HAP-1 (cell line): ENCODE data around the gene CLCN3.
"Not testable (repeated sequence)": the region's sequence is repeated elsewhere in the genome, so short reads cannot be mapped to it uniquely, and the experiment has no call there.

ENCODE experiments used
- DNase-seq, 2 experiments: peaks; one replicate each; pipeline ENCODE4 v3.0.0-alpha.2; 2016 to 2020; ENCODE audit warnings: low spot score in 2 of 2
- H3K27me3 ChIP-seq: fragments of 250-450 bp; sonication (Bioruptor Pico); 2 replicates; pipeline ENCODE4 v1.5.1; 2020; ENCODE audit warnings: low read depth, mild to moderate bottlenecking, moderate library complexity
- H3K36me3 ChIP-seq: fragments of 250-450 bp; sonication (Bioruptor Pico); replicated peaks from 2 replicates; pipeline ENCODE4 v1.5.1; 2020; ENCODE audit warnings: mild to moderate bottlenecking
- H3K4me1 ChIP-seq: fragments of 250-450 bp; sonication (Bioruptor Pico); 2 replicates; pipeline ENCODE4 v1.5.1; 2020; ENCODE audit warnings: mild to moderate bottlenecking
- H3K4me3 ChIP-seq: fragments of 250-450 bp; sonication (Bioruptor Pico); 2 replicates; pipeline ENCODE4 v1.5.1; 2020; ENCODE audit warnings: mild to moderate bottlenecking, moderate library complexity
- H3K9me3 ChIP-seq: fragments of 250-450 bp; sonication (Bioruptor Pico); 2 replicates; pipeline ENCODE4 v1.5.1; 2020; ENCODE audit warnings: mild to moderate bottlenecking, moderate library complexity
- in situ Hi-C: fragments of 300-500 bp; cut with MboI; formaldehyde crosslinking; loops from 3 replicates; pipeline ENCODE4 v1.14.3; 2020; ENCODE audit warnings: low sequenced_read_pairs, inconsistent platforms, mixed read lengths

CLCN3 gene

DNA sequence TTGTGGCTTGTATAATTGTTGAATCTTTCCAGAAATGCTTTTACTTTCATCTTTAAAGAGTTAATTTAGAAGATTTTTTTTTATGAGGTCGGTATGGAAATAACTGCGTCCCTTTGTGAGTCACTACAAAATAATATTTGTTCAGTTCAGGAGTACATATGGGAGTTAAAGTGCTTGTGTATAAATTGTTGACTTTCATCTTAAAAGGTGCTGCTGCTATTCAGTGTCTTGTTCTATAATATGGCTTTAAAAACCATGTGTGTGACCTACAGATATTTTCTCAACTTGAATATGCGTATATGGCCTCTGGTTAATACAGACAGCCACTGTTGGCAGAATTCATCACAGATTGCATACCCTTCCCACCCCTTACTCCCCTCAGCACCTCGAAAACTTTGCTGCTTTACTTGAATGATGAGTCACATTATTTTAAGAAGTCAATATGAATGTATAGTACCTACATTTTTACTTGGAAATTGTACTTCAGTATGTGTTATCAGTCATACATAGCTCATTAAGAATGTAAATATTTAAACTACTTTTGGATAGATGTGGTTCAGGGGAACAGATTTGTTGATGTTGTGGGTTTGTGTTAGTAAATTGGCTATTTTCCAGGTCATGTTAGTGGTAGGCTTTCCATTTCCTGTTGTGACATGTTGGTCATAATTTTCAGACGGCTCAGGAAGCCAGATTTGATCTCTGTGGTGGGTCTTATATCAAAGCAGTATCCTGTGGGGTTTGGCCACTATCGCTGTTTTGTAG lies 1.5 kb downstream of the CLCN3 start:
- Histone ChIP-seq H3K4me3 (peak overlapping the region; percentile 83), H3K27me3 (no peaks in the 10 kb centered on the region), H3K4me1 (peaks cover 10% of the 10 kb centered on the region; the same call in 1 of the 2 replicates), H3K9me3 (no peaks in the 10 kb centered on the region; the same call in 1 of the 2 replicates), H3K36me3 (0 out of 2 replicates have a peak, but pooled peaks cover 2% of the 10 kb centered on the region)
- DNase-seq: peak in 1 of 2 experiments; percentile 21
- in situ Hi-C loops: loop anchor here (25.0 kb wide), 1 partner anchor 415 kb away; the partner anchor contains the start of gene MFAP3L

DNA sequence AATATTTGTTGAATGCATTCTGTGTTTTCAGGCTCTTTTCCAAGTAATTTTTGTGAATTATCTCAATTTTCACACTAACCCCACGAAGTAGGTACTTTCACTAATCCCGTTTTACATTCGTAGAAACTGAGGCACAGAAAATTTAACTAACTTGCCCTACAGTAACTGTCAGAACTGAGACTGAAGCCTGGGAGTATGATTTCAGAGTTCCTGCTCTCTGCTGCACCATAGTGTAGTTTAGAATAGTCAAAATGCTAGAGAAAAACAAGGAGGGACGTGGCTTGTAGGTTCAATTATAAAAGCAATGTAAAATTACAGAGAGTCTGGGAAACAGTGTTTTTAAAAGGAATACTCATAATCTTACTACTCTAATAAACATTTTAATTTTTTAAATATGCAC lies 2.2 kb downstream of the CLCN3 start:
- Histone ChIP-seq H3K9me3 (no peaks in the 10 kb centered on the region; the same call in 1 of the 2 replicates), H3K27me3 (no peaks in the 10 kb centered on the region), H3K4me3 (peak overlapping the region; percentile 83), H3K36me3 (0 out of 2 replicates have a peak, but pooled peaks cover 2% of the 10 kb centered on the region), H3K4me1 (peaks cover 10% of the 10 kb centered on the region; the same call in 1 of the 2 replicates)
- no peak for DNase-seq
- in situ Hi-C loops: loop anchor here (25.0 kb wide), 1 partner anchor 415 kb away; the partner anchor contains the start of gene MFAP3L

DNA sequence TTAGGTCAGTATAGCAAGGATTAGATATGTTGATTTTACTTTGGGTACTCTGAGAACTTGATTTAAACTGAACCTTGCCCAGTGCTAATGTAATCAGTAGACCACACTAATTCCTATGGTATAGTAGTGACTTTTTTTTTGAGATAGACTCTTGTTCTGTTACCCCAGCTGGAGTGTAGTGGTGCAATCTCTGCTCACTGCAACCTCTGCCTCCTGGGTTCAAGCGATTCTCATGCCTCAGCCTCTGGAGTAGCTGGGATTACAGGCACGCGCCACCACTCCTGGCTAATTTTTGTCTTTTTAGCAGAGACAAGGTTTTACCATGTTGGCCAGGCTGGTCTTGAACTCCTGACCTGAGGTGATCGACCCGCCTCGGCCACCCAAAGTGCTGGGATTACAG lies 3.6 kb downstream of the CLCN3 start:
- peaks cover 10% of the 10 kb centered on the region; the same call in 1 of the 2 replicates for H3K4me1 ChIP-seq
- not testable (repeated sequence) for H3K4me3 ChIP-seq, H3K36me3 ChIP-seq, H3K27me3 ChIP-seq, H3K9me3 ChIP-seq, DNase-seq
- in situ Hi-C loops: loop anchor here (25.0 kb wide), 1 partner anchor 413 kb away; the partner anchor contains the start of gene MFAP3L

DNA sequence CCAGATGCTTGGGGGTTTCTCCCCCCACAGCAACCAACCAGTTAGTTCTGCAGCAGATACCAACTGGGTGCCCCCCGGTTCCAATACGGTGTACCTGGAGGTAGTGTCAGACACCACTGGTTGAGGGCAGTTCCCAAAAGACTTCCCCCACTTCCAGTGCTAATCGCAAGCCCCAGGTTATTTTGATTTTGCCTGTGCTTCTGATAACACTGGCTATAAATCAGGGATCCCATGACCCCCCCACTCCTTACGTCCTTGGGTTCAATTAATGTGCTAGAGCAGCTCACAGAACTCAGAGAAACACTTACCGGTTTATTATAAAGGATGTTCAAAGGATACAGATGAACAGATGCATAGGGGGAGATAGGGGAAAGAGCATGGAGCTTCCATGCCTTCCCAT lies 5.5 kb downstream of the CLCN3 start:
- Histone ChIP-seq H3K4me1 (peaks cover 10% of the 10 kb centered on the region; the same call in 1 of the 2 replicates), H3K27me3 (no peaks in the 10 kb centered on the region), H3K36me3 (no peaks in the 10 kb centered on the region), H3K4me3 (no peak overlapping the region), H3K9me3 (no peaks in the 10 kb centered on the region; the same call in 1 of the 2 replicates)
- in situ Hi-C loops: no loop called here
- DNase-seq: no peak

DNA sequence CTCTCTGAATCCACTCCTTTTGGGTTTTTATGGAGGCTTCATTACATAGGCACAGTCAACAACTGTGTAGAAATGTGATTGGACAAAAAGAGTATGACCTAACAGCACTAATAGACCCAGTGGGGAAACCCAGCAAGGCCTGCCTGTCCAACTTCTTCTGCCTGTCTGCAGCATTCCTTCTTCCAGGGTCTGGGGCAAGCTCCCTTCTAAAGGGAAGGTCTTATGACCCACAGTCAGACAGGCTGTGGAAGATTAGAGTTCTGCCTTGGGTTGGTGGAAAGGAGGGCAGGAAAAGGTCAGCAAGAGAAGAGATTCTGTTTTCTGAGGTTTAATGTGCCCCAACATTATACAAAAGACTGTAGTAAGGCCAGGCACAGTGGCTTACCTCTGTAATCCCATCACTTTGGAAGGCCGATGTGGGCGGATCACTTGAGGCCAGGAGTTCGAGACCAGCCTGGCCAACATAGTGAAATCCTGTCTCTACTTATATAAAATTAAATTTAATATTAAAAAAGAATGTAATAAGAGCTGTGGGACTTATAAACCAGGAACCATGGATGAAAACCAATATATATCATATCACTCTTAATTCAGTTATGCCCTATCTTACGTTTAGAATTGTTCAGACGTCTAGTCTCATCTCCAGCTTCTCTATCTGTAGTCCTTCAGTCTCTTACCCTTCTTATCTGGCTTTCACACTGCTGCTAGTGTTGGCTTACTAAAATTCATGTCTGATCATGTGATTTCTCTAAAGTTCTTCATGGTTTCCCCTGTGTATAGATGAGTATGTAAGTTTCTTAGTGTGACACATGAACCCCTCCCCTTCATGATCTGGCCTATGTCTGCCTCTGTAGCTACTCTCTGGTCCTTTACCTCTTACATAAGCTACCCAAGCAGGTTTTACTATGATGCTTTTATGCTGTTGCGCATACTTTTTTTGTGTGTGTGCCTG lies 6.2 kb downstream of the CLCN3 start:
- Histone ChIP-seq H3K4me3 (no peak overlapping the region), H3K4me1 (peaks cover 10% of the 10 kb centered on the region; the same call in 1 of the 2 replicates), H3K36me3 (no peaks in the 10 kb centered on the region), H3K27me3 (no peaks in the 10 kb centered on the region), H3K9me3 (no peaks in the 10 kb centered on the region)
- DNase-seq: no peak
- in situ Hi-C loops: no loop called here

DNA sequence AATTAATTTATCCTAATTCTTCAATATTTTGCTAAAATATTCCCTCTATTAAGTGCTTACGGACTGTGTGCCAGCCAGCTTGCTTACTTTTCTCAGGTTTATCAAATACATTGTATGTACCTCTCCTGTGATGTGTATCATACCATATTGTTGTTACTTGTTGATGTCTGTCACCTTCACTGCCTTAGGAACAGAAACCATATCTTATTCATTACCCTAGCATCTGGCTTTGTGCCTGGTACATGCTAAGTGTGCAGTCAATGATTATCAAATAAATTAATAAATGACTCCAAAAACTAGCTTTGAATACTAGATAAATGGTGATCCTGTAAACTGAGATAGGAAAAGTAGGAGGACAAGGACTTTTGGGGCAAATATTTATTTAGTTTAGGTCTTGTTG lies 6.9 kb downstream of the CLCN3 start:
- Histone ChIP-seq H3K36me3 (no peaks in the 10 kb centered on the region), H3K4me3 (no peak overlapping the region), H3K9me3 (no peaks in the 10 kb centered on the region), H3K4me1 (peaks cover 10% of the 10 kb centered on the region; the same call in 1 of the 2 replicates), H3K27me3 (no peaks in the 10 kb centered on the region)
- in situ Hi-C loops: no loop called here
- DNase-seq: no peak

DNA sequence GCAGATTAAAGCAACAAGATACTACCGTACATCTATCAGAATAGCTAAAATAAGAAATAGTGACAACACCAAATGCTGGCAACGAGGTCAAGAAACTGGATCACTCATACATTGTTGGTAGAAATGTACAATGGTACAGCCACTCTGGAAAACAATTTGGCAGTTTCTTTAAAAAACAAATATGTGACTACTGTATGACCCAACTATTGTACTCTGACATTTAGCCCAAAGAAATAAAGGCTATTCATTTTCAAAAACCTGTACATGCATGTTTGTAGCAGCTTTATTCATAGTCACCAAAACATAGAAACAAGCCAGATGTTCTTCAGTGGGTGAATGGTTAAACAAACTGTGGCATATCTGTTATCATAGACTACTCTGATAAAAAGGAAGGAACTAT lies 8.2 kb downstream of the CLCN3 start:
- Histone ChIP-seq H3K9me3 (no peaks in the 10 kb centered on the region), H3K36me3 (no peaks in the 10 kb centered on the region), H3K4me1 (0 out of 2 replicates have a peak, but pooled peaks cover under 1% of the 10 kb centered on the region), H3K27me3 (no peaks in the 10 kb centered on the region), H3K4me3 (no peak overlapping the region)
- in situ Hi-C loops: no loop called here
- DNase-seq: no peak

DNA sequence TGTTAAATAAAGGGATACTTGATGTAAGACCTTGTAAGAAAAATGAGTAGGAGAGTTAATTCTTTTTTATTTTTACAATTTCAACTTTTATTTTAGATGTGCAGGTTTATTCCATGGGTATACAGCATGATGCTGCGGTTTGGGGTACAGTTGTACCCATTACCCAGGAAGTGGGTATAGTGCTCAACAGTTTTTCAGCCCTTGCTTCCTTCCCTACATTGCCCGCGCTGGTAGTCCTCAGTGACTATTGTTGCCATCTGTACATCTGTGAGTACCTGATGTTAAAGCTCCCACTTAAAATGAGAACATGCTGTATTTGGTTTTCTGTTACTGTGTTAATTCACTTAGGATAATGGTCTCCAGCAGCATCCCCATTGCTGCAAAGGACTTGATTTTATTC lies 9.7 kb downstream of the CLCN3 start:
- no peak for DNase-seq
- Histone ChIP-seq H3K4me1 (peaks cover 10% of the 10 kb centered on the region), H3K36me3 (no peaks in the 10 kb centered on the region), H3K4me3 (no peak overlapping the region), H3K27me3 (no peaks in the 10 kb centered on the region), H3K9me3 (no peaks in the 10 kb centered on the region)
- in situ Hi-C loops: no loop called here

DNA sequence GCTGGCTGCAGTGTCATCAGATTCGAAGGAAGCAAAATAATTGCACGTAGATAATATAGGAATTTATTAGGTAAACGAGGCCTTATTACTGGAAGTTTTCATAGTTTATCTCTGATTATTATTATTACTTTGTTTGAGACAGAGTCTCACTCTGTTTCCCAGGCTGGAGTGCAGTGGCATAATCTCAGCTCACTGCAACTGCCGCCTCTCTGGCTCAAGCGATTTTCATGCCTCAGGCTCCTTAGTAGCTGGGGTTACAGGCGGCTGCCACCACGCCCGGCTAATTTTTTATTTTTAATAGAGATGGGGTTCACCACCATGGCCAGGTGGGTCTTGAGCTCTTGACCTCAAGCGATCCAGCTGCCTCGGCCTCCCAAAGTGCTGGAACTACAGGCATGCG lies 12.5 kb downstream of the CLCN3 start:
- peaks cover 14% of the 10 kb centered on the region for H3K4me1 ChIP-seq
- no peak overlapping the region for H3K4me3 ChIP-seq
- H3K9me3 ChIP-seq: no peaks in the 10 kb centered on the region
- DNase-seq: no peak
- no peaks in the 10 kb centered on the region; the same call in 1 of the 2 replicates for H3K36me3 ChIP-seq
- in situ Hi-C loops: no loop called here
- no peaks in the 10 kb centered on the region for H3K27me3 ChIP-seq

DNA sequence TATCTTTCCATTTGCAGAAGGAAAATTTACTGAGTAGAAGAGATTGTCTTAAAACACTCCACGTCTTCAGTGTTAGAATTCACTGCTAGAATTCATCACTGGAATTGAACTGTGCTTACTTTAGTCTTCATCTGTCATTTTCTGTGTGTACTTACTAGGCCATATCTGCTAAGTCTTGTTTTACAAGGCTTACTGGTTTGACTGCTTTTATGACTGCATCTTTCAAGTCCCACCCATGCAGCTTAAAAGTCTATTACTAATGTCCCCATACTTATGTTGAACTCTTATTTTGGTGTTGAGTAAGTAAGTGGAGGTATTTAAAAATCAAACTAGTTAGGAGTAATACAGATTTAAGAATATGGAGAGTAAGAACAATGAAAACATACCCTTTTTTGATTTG lies 14.6 kb downstream of the CLCN3 start:
- Histone ChIP-seq H3K27me3 (no peaks in the 10 kb centered on the region), H3K9me3 (no peaks in the 10 kb centered on the region), H3K36me3 (peaks cover 4% of the 10 kb centered on the region), H3K4me1 (peaks cover 14% of the 10 kb centered on the region), H3K4me3 (no peak overlapping the region)
- no peak for DNase-seq
- in situ Hi-C loops: no loop called here

DNA sequence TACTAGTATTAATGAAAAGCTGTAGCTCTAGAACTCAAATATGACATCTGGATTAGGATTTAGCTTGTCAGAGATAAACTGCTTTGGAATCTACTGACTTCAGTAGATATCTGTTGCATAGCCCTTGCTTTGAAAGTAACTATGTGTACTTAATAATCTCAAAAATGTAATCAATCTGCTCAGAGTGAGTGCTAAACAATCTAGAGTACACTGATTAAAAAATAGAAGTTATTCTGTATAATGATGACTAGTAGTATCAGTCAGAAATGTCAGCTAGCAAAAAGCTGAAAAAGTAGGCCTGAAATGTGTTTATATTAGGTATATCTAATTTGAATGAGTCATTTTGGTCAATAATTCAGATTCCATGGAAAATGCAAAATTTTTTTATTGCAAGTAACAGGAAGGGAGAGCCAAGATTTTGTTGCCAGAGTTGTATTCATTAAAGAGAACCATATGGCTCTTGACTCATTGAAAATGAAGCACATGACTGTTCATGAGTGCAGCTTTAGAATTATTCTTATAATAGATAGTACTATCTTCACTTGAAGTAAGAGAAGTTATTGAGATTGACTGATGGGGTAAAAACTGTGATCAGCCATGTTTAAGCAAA lies 20.0 kb downstream of the CLCN3 start:
- Histone ChIP-seq H3K36me3 (peaks cover 4% of the 10 kb centered on the region), H3K9me3 (no peaks in the 10 kb centered on the region), H3K27me3 (no peaks in the 10 kb centered on the region), H3K4me3 (no peak overlapping the region), H3K4me1 (peaks cover 1% of the 10 kb centered on the region; the same call in 1 of the 2 replicates)
- in situ Hi-C loops: no loop called here
- no peak for DNase-seq

DNA sequence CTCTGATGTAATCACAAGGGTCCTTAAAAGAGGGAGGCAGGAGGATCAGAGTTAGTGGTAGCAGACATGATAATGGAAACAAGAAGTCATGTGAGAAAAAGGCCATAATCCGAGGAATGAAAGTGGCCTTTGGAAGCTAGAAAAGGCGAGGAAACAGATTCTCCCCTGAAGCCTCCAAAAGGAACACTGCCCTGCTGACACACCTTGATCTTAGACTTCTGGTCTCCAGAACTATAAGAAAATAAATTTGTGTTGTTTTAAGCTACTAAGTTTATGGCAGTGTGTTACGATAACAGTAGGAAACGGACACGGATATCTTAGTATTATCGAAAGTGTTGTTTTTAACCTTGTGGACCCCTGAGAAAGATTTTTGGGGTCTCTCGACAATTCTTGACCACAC lies 24.4 kb downstream of the CLCN3 start:
- H3K4me3 ChIP-seq: no peak overlapping the region
- H3K9me3 ChIP-seq: no peaks in the 10 kb centered on the region
- in situ Hi-C loops: no loop called here
- no peaks in the 10 kb centered on the region for H3K27me3 ChIP-seq
- DNase-seq: no peak
- H3K36me3 ChIP-seq: no peaks in the 10 kb centered on the region
- H3K4me1 ChIP-seq: no peaks in the 10 kb centered on the region

DNA sequence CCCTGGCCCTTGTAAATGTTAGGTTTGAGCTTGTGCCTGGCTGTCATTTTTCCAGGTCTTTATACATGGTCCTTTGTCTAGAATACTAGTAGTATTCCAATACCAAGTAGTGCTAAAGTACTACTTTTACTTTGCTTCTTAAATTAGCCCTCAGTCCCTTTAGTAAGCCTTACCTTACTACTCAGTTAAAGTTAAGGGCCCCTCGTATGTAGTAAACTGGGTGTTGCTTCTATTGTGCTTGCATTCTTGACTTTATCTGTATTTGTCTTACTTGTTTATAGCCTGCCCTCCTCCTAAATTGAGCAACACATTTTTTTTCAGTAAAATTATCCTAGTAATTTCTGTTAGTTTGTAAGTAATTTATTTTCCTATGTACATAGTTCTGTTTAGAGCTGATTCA lies 25.2 kb downstream of the CLCN3 start:
- Histone ChIP-seq H3K4me3 (no peak overlapping the region), H3K9me3 (no peaks in the 10 kb centered on the region), H3K4me1 (no peaks in the 10 kb centered on the region), H3K27me3 (no peaks in the 10 kb centered on the region), H3K36me3 (no peaks in the 10 kb centered on the region)
- in situ Hi-C loops: no loop called here
- no peak for DNase-seq
